Ascending aorta (tissue), 2 donors: Measurements from ENCODE around the gene TNFRSF8. TPM values are rescaled to one million over a fixed set of nuclear protein-coding genes. Genes with fewer than 3 reads are reported as not detected.

Experiments used
- DNase-seq, 2 donors: peaks; one replicate each; pipeline ENCODE4 v3.0.0-alpha.2; 2019; ENCODE audit warnings: low spot score in 2 of 2
- H3K27ac ChIP-seq, 2 donors: fragments of 200-600 bp; sonication (generic); one replicate each; pipeline ENCODE4 v1.5.1; 2016 to 2017; ENCODE audit warnings: mild to moderate bottlenecking in 1 of 2
- H3K27me3 ChIP-seq: fragments of 200-600 bp; sonication (generic); one replicate; pipeline ENCODE4 v1.5.1; 2017
- H3K36me3 ChIP-seq, 2 donors: fragments of 200-600 bp; sonication (generic); one replicate each; pipeline ENCODE4 v1.5.1; 2016
- H3K4me1 ChIP-seq, 2 donors: fragments of 200-600 bp; sonication (generic); one replicate each; pipeline ENCODE4 v1.5.1; 2016 to 2017; ENCODE audit warnings: mild to moderate bottlenecking in 1 of 2
- H3K4me3 ChIP-seq, 2 donors: fragments of 200-600 bp; sonication (generic); one replicate each; pipeline ENCODE4 v1.5.1; 2016 to 2017; ENCODE audit warnings: mild to moderate bottlenecking in 1 of 2
- H3K9me3 ChIP-seq, 2 donors: fragments of 200-600 bp; sonication (generic); one replicate each; pipeline ENCODE4 v1.5.1; 2016
- CTCF ChIP-seq, 3 experiments: fragments of 200-600 bp in 2 of 3; fragments of 450-650 bp in 1 of 3; sonication (generic) in 2 of 3; IDR thresholded peaks; one replicate each; pipeline ENCODE4 v1.5.1; 2016 to 2019; ENCODE audit warnings: antibody characterized with exemption in 3 of 3, mild to moderate bottlenecking in 1 of 3, moderate library complexity in 1 of 3
- intact Hi-C: fragments of 100-400 bp; cut with DNase I; formaldehyde crosslinking; loops from one replicate; pipeline ENCODE4 v1.15.1; 2023
- total RNA-seq: library from RNA; depleted of rRNA; stranded (reverse); fragments of >200 nt; gene quantifications from one replicate; pipeline ENCODE4 v1.1.0, GENCODE V29; 2016

TNFRSF8 gene
- total RNA-seq, 1 donor from 2014 or later: 22.8 TPM

- no peaks in the 10 kb centered on the region for H3K27me3 ChIP-seq
- H3K4me1 ChIP-seq: peaks cover 0 to 3% of the 10 kb centered on the region in 2 donors
- intact Hi-C loops: no loop called here
- DNase-seq: no peak
- H3K27ac ChIP-seq: no peak overlapping the region
- H3K36me3 ChIP-seq: no peaks in the 10 kb centered on the region
- no peak for TF ChIP-seq CTCF (IDR thresholded peaks at IDR 0.05)
- H3K4me3 ChIP-seq: no peak overlapping the region
- H3K9me3 ChIP-seq: no peaks in the 10 kb centered on the region
Measured at GRCh38 chr1:12170263-12170671, 107.2 kb downstream of the TNFRSF8 start.

GRCh38 chr1:12171206-12172041 lies 108.3 kb downstream of the TNFRSF8 start:
- no peak for TF ChIP-seq CTCF (IDR thresholded peaks at IDR 0.05)
- H3K36me3 ChIP-seq: no peaks in the 10 kb centered on the region
- H3K4me3 ChIP-seq: no peak overlapping the region
- intact Hi-C loops: no loop called here
- H3K9me3 ChIP-seq: no peaks in the 10 kb centered on the region
- H3K27ac ChIP-seq: peak overlapping the region; percentile 10 to 58
- DNase-seq: no peak
- no peaks in the 10 kb centered on the region for H3K27me3 ChIP-seq
- peaks cover 0 to 3% of the 10 kb centered on the region in 2 donors for H3K4me1 ChIP-seq

GRCh38 chr1:12172042-12172851 lies 109.1 kb downstream of the TNFRSF8 start:
- DNase-seq: no peak
- H3K36me3 ChIP-seq: no peaks in the 10 kb centered on the region
- intact Hi-C loops: no loop called here
- no peaks in the 10 kb centered on the region for H3K9me3 ChIP-seq
- H3K4me1 ChIP-seq: peaks cover 0 to 3% of the 10 kb centered on the region in 2 donors
- no peak overlapping the region for H3K4me3 ChIP-seq
- TF ChIP-seq CTCF (IDR thresholded peaks at IDR 0.05): no peak
- H3K27me3 ChIP-seq: no peaks in the 10 kb centered on the region
- H3K27ac ChIP-seq: peak overlapping the region; percentile 58 to 62

GRCh38 chr1:12173041-12173509 lies 110.0 kb downstream of the TNFRSF8 start:
- H3K4me3 ChIP-seq: no peak overlapping the region
- no peaks in the 10 kb centered on the region for H3K27me3 ChIP-seq
- no peak for TF ChIP-seq CTCF (IDR thresholded peaks at IDR 0.05)
- no peak for DNase-seq
- H3K27ac ChIP-seq: peak overlapping the region; percentile 58 to 62
- peaks cover 0 to 3% of the 10 kb centered on the region in 2 donors for H3K4me1 ChIP-seq
- intact Hi-C loops: no loop called here
- H3K9me3 ChIP-seq: no peaks in the 10 kb centered on the region
- H3K36me3 ChIP-seq: no peaks in the 10 kb centered on the region

GRCh38 chr1:12173631-12174121 lies 110.6 kb downstream of the TNFRSF8 start:
- Histone ChIP-seq H3K4me3 (no peak overlapping the region), H3K27ac (peak overlapping the region; percentile 58 to 62), H3K27me3 (no peaks in the 10 kb centered on the region), H3K4me1 (peaks cover 0 to 3% of the 10 kb centered on the region in 2 donors), H3K36me3 (no peaks in the 10 kb centered on the region), H3K9me3 (no peaks in the 10 kb centered on the region)
- intact Hi-C loops: no loop called here
- peak; percentile 80 to 84 for DNase-seq
- TF ChIP-seq CTCF (IDR thresholded peaks at IDR 0.05): no peak
